ENCODE results near the gene ELOA2.
"Not testable (repeated sequence)": the region's sequence is repeated elsewhere in the genome, so short reads cannot be mapped to it uniquely, and the experiment has no call there.

Gene ELOA2

GRCh38 chr18:47020757-47021156, 14.7 kb downstream of the ELOA2 start:
- DNase-seq, result not testable (repeated sequence)

GRCh38 chr18:47019870-47020269, 15.6 kb downstream of the ELOA2 start:
- DNase-seq, result not testable (repeated sequence)
